ENCODE results near the gene WFDC1. TPM values are rescaled to one million over a fixed set of nuclear protein-coding genes. Genes with fewer than 3 reads are reported as not detected.
A peak's percentile ranks its signal among the peaks of the same experiment; 100 is the strongest.

The WFDC1 gene
- total RNA-seq, 1 experiment from 2014 or later = not detected

GRCh38 chr16:84255050-84255810, 39.4 kb upstream of the WFDC1 start:
- Histone ChIP-seq H4K20me1 (ENCODE audit: insufficient read depth, low read depth, low read length) (no peaks in the 10 kb centered on the region), H3K9me2 (replicated peaks; ENCODE audit: insufficient read depth, low read length) (no peaks in the 10 kb centered on the region), H3K9me3 (ENCODE audit: low read length) (no peaks in the 10 kb centered on the region), H3K4me2 (ENCODE audit: low read depth, low read length, poor library complexity, severe bottlenecking) (no peak overlapping the region), H2AFZ (ENCODE audit: low read length) (no peak overlapping the region), H3K36me3 (ENCODE audit: insufficient read depth, low read length) (no peaks in the 10 kb centered on the region), H3K4me3 (ENCODE audit: low read length) (no peak overlapping the region), H3K79me2 (ENCODE audit: low read length) (no peaks in the 10 kb centered on the region), H3K27me3 (ENCODE audit: low read length) (peaks cover 3% of the 10 kb centered on the region; the same call in 1 of the 2 replicates), H3K27ac (ENCODE audit: low read length) (no peak overlapping the region), H3K9ac (ENCODE audit: low read length) (no peak overlapping the region), H3K4me1 (ENCODE audit: low read length) (peaks cover 12% of the 10 kb centered on the region)
- DNase-seq = no peak

- Histone ChIP-seq H3K36me3 (ENCODE audit: insufficient read depth, low read length) (no peaks in the 10 kb centered on the region), H3K4me2 (ENCODE audit: low read depth, low read length, poor library complexity, severe bottlenecking) (no peak overlapping the region), H3K79me2 (ENCODE audit: low read length) (no peaks in the 10 kb centered on the region), H4K20me1 (ENCODE audit: insufficient read depth, low read depth, low read length) (no peaks in the 10 kb centered on the region), H3K27ac (ENCODE audit: low read length) (no peak overlapping the region), H3K4me1 (ENCODE audit: low read length) (peaks cover 12% of the 10 kb centered on the region), H2AFZ (ENCODE audit: low read length) (no peak overlapping the region), H3K9ac (ENCODE audit: low read length) (no peak overlapping the region), H3K9me2 (replicated peaks; ENCODE audit: insufficient read depth, low read length) (no peaks in the 10 kb centered on the region), H3K4me3 (ENCODE audit: low read length) (no peak overlapping the region), H3K9me3 (ENCODE audit: low read length) (no peaks in the 10 kb centered on the region), H3K27me3 (ENCODE audit: low read length) (peaks cover 3% of the 10 kb centered on the region; the same call in 1 of the 2 replicates)
- DNase-seq = no peak
These were observed 36.4 kb upstream of the WFDC1 start for GRCh38 chr16:84258266-84258665.

DNA sequence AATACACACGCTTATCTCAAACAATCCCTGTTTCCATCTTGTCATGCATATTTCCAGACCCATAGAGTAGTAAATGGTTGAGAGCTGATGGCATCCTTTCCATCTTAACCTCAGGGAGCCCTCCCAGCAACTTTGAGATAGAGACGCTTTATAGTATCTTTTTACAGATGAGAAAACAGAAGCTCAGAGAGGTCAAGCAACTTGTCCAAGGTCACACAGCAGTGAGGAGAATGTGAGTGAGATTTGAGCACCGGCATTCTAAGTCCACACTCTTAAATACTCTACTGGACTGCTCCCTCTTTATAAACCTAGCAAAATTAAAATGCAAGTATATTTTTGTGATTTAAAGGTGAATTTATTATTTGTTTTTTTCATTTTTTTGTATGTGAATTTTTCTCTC, 35.0 kb upstream of the WFDC1 start:
- Histone ChIP-seq H2AFZ (ENCODE audit: low read length) (no peak overlapping the region), H3K9ac (ENCODE audit: low read length) (no peak overlapping the region), H4K20me1 (ENCODE audit: insufficient read depth, low read depth, low read length) (no peaks in the 10 kb centered on the region), H3K79me2 (ENCODE audit: low read length) (no peaks in the 10 kb centered on the region), H3K27me3 (ENCODE audit: low read length) (peaks cover 3% of the 10 kb centered on the region; the same call in 1 of the 2 replicates), H3K36me3 (ENCODE audit: insufficient read depth, low read length) (no peaks in the 10 kb centered on the region), H3K4me2 (ENCODE audit: low read depth, low read length, poor library complexity, severe bottlenecking) (no peak overlapping the region), H3K9me3 (ENCODE audit: low read length) (no peaks in the 10 kb centered on the region), H3K4me3 (ENCODE audit: low read length) (no peak overlapping the region), H3K27ac (ENCODE audit: low read length) (no peak overlapping the region), H3K9me2 (replicated peaks; ENCODE audit: insufficient read depth, low read length) (no peaks in the 10 kb centered on the region), H3K4me1 (ENCODE audit: low read length) (peaks cover 2% of the 10 kb centered on the region)
- no peak for DNase-seq

DNA sequence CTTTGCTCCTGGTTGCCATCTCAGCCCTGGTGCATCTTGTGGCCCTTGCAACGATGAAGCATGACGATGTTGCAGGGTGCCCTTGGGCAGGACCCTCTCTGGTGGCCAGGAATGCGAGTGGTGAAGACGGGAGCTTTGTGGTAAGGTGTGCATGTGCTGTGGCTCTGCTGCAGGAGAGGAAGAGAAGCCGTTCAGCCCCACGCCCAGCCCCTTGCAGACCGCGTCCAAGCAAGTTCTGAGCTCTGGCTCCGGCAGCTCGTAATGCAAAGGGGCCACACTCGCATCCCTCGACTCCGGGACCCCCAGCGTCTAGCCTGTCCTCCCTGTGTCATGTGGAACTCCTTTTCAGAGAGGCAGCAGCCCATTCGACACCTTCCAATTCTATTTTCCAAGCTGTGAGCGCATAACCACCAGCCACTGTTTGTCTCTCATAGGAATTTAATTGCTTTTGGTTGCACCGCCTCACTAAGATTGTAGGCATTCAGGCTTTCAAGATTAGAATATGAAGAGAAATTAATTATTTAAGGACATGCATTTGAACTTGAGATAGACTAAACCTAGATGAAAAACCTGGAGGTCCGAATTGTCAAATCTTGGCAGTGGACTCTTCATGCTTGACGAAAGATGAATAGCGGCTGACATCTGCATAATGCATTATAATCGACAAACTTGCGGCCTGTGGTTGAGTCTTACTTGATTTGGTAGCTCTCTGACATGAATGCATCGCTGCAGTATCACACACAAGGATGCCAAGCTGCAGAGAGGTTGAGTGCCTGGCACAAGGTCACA, 33.7 kb upstream of the WFDC1 start:
- H3K9ac ChIP-seq (ENCODE audit: low read length) = no peak overlapping the region
- DNase-seq = no peak
- no peaks in the 10 kb centered on the region for H3K79me2 ChIP-seq (ENCODE audit: low read length)
- H4K20me1 ChIP-seq (ENCODE audit: insufficient read depth, low read depth, low read length) = no peaks in the 10 kb centered on the region
- no peaks in the 10 kb centered on the region; the same call in 1 of the 2 replicates for H3K27me3 ChIP-seq (ENCODE audit: low read length)
- H3K27ac ChIP-seq (ENCODE audit: low read length) = no peak overlapping the region
- H3K4me3 ChIP-seq (ENCODE audit: low read length) = no peak overlapping the region
- no peak overlapping the region for H2AFZ ChIP-seq (ENCODE audit: low read length)
- H3K4me1 ChIP-seq (ENCODE audit: low read length) = peaks cover 5% of the 10 kb centered on the region
- no peak overlapping the region for H3K4me2 ChIP-seq (ENCODE audit: low read depth, low read length, poor library complexity, severe bottlenecking)
- no peaks in the 10 kb centered on the region for H3K9me2 ChIP-seq (replicated peaks; ENCODE audit: insufficient read depth, low read length)
- no peaks in the 10 kb centered on the region for H3K9me3 ChIP-seq (ENCODE audit: low read length)
- no peaks in the 10 kb centered on the region for H3K36me3 ChIP-seq (ENCODE audit: insufficient read depth, low read length)

DNA sequence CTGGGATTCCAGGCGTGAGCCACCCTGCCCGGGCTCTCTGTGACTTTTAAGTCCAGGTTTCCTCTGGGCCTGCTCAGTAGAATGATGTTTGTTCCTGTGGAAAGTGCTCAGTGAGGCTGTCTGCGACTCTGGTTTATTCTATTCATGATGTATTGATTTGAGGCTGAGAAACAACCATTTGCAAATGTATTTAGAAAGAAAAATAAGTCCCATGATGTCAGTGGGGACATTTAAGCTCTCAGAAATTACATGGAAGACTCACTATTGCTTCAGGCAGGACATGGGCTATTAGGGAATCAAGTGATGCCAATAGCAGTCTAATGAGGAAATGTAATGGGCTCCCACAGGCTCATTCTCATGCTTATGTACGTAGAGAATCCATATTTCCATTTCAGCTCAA, 32.6 kb upstream of the WFDC1 start:
- Histone ChIP-seq H3K4me2 (ENCODE audit: low read depth, low read length, poor library complexity, severe bottlenecking) (no peak overlapping the region), H3K27ac (ENCODE audit: low read length) (no peak overlapping the region), H3K9me3 (ENCODE audit: low read length) (no peaks in the 10 kb centered on the region), H3K9ac (ENCODE audit: low read length) (no peak overlapping the region), H3K4me1 (ENCODE audit: low read length) (peaks cover 5% of the 10 kb centered on the region), H3K27me3 (ENCODE audit: low read length) (no peaks in the 10 kb centered on the region; the same call in 1 of the 2 replicates), H2AFZ (ENCODE audit: low read length) (no peak overlapping the region), H3K36me3 (ENCODE audit: insufficient read depth, low read length) (no peaks in the 10 kb centered on the region), H4K20me1 (ENCODE audit: insufficient read depth, low read depth, low read length) (no peaks in the 10 kb centered on the region), H3K79me2 (ENCODE audit: low read length) (no peaks in the 10 kb centered on the region), H3K9me2 (replicated peaks; ENCODE audit: insufficient read depth, low read length) (no peaks in the 10 kb centered on the region), H3K4me3 (ENCODE audit: low read length) (no peak overlapping the region)
- DNase-seq = no peak

- Histone ChIP-seq H3K9me2 (replicated peaks; ENCODE audit: insufficient read depth, low read length) (no peaks in the 10 kb centered on the region), H3K4me1 (ENCODE audit: low read length) (peaks cover 5% of the 10 kb centered on the region), H3K9me3 (ENCODE audit: low read length) (no peaks in the 10 kb centered on the region), H3K9ac (ENCODE audit: low read length) (no peak overlapping the region), H3K27me3 (ENCODE audit: low read length) (no peaks in the 10 kb centered on the region), H3K79me2 (ENCODE audit: low read length) (no peaks in the 10 kb centered on the region), H3K36me3 (ENCODE audit: insufficient read depth, low read length) (no peaks in the 10 kb centered on the region), H3K27ac (ENCODE audit: low read length) (no peak overlapping the region), H4K20me1 (ENCODE audit: insufficient read depth, low read depth, low read length) (no peaks in the 10 kb centered on the region), H3K4me2 (ENCODE audit: low read depth, low read length, poor library complexity, severe bottlenecking) (no peak overlapping the region), H3K4me3 (ENCODE audit: low read length) (no peak overlapping the region), H2AFZ (ENCODE audit: low read length) (no peak overlapping the region)
- no peak for DNase-seq
These were observed 31.7 kb upstream of the WFDC1 start for GRCh38 chr16:84262939-84263338.

DNA sequence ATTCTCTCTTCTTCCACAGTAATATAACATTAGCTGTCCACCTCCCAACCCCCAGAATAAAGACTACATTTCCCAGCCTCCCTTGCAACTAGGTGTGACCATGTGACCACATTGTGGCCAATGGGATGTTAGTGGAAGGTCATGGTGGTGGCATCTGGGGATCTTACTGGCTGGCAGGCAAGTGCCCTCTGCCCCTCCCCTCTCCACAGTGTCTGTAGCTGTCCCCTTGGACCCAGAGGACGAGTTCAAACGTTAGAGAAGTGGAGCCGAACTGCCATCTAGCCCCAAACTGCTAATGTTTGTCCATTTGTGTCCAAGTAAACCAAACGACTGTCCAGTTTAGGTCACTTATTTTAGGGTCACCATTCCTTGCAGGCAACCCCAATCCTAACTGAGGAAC, 28.2 kb upstream of the WFDC1 start:
- Histone ChIP-seq H3K9me2 (replicated peaks; ENCODE audit: insufficient read depth, low read length) (no peaks in the 10 kb centered on the region), H4K20me1 (ENCODE audit: insufficient read depth, low read depth, low read length) (no peaks in the 10 kb centered on the region), H3K36me3 (ENCODE audit: insufficient read depth, low read length) (no peaks in the 10 kb centered on the region), H3K79me2 (ENCODE audit: low read length) (no peaks in the 10 kb centered on the region), H3K4me3 (ENCODE audit: low read length) (no peak overlapping the region), H3K27ac (ENCODE audit: low read length) (no peak overlapping the region), H3K4me2 (ENCODE audit: low read depth, low read length, poor library complexity, severe bottlenecking) (no peak overlapping the region), H3K9ac (ENCODE audit: low read length) (no peak overlapping the region), H3K4me1 (ENCODE audit: low read length) (peaks cover 5% of the 10 kb centered on the region), H3K9me3 (ENCODE audit: low read length) (no peaks in the 10 kb centered on the region), H2AFZ (ENCODE audit: low read length) (no peak overlapping the region), H3K27me3 (ENCODE audit: low read length) (no peaks in the 10 kb centered on the region)
- peak; percentile 82 for DNase-seq

GRCh38 chr16:84267380-84267779, 27.3 kb upstream of the WFDC1 start:
- Histone ChIP-seq H3K4me1 (ENCODE audit: low read length) (peaks cover 5% of the 10 kb centered on the region), H3K27ac (ENCODE audit: low read length) (no peak overlapping the region), H3K27me3 (ENCODE audit: low read length) (no peaks in the 10 kb centered on the region), H3K36me3 (ENCODE audit: insufficient read depth, low read length) (no peaks in the 10 kb centered on the region), H3K9me2 (replicated peaks; ENCODE audit: insufficient read depth, low read length) (no peaks in the 10 kb centered on the region), H3K4me2 (ENCODE audit: low read depth, low read length, poor library complexity, severe bottlenecking) (no peak overlapping the region), H3K4me3 (ENCODE audit: low read length) (no peak overlapping the region), H3K9me3 (ENCODE audit: low read length) (no peaks in the 10 kb centered on the region), H4K20me1 (ENCODE audit: insufficient read depth, low read depth, low read length) (no peaks in the 10 kb centered on the region), H2AFZ (ENCODE audit: low read length) (no peak overlapping the region), H3K9ac (ENCODE audit: low read length) (no peak overlapping the region), H3K79me2 (ENCODE audit: low read length) (no peaks in the 10 kb centered on the region)
- no peak for DNase-seq

Measured in Karpas-422 (cell line).